HG03439 (cell line): ENCODE results near the gene RFT1.

ENCODE experiments used
- ATAC-seq: cut with Tn5 transposase; IDR thresholded peaks from one replicate; pipeline ENCODE4 v1.9.1; 2021; ENCODE audit warnings: mild to moderate bottlenecking, moderate library complexity; ENCODE audit not compliant: unreplicated experiment

RFT1 gene

DNA sequence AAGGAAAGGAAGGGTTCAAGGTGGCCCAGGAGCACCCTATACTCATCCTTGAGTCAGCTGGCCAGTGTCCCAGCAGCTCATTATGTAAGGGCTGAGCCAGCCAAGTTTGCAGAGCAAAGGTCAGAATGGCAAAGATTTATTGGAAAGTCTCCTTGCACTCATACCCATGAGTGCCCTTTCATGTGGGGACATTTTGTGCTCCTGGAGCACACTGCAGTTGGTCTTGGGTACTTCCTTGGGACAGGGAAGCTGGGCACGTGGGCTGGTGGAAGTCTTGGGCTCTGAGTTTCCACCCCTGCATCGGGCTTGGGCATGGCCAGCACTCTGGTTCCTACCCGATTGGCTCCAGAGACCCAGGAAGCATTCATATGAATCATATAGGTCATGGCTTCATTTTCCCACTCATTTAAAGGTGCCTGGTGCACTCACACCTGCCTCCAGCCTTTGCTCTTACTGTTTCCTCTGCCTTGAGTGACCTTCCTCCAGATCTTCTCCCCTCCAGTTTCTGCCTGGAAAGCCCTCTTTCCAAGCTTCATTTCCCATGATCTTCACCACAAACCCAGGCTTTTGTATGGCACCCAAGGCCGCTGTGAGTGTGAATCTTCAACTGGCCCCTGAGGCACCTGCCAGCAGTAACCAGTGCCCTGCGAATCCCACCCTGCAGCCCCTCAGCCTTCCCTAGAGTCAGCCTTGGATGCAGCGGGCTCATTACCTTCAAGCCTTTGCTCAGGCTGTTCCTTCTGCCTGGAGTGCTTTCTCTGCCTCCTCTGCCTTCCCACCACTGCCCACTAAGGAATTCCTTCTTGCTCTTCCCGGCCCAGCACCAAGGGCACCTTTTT, 20.2 kb upstream of the RFT1 start:
- ATAC-seq = no peak

DNA sequence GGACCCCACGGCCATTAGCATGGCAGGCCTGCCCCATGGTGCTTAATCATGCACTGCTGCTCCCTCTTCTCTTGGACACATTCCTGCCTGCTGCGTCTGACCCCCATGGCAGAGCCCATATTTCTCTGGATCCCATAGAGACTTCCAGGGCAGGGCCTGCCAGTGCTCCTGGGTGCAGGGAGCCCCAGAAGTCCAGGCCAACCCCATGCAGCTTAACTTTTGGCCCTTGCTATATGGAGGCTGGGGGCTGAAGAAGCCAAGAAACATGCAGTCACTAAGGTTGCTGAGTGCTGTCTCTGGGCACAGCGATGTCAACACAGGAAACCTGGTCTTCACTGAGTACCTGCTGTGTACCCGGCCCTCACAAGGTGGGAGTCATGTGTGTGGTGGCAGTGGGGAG, 19.5 kb upstream of the RFT1 start:
- no peak for ATAC-seq

DNA sequence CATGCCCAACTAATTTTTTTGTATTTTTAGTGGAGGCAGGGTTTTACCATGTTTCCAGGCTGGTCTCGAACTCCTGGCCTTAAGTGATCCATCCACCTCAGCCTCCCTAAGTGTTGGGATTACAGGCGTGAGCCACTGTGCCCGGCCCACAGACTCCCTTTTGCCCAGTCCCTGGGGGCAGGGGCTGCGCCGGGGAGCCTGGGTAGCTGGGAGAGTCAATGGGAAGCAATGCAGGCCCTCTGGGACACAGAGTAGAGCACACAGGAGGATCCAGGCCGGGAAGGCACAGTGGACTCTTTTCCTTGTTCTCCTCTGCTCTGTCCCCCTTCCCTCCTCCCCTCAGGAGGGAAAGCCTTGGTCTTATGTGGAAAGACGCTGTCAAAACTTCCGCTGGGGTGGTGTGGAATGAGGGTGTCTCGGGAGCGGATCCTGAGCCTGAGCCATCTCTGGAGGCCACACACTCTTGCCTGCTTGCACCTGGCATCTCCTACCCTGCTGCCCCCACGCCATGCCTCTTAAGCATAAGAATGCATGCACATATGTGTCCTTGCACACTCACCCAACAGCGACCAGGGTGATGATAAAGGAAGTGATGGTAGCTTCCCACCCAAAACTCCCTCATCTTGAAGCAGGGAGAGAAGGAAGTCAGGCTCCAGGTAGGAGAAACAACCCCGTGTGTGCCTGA, 18.9 kb upstream of the RFT1 start:
- ATAC-seq = no peak

DNA sequence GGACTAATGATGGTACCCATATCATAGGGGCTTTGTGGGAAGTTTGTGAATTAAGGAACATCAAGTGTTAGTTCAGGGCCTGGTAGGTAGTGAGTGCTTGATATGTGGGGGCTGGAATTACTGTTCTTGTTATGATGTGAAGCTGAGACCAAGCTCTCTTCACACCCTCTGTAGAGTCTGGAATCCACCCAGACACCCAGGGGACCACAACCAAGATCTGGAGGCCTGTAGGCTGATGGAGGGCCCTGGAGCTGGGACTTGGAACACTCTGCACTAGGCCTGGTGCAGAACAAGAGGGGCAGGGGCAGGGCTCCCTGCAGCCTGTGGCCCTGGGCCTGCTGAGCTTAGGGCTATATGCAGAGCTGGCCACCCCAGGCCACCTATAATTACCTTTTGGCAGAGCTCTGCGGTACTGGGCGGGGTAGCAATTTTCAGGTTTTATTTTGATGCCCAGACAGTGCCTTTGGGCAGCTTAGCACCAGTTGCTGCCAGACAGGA, 17.7 kb upstream of the RFT1 start:
- no peak for ATAC-seq

DNA sequence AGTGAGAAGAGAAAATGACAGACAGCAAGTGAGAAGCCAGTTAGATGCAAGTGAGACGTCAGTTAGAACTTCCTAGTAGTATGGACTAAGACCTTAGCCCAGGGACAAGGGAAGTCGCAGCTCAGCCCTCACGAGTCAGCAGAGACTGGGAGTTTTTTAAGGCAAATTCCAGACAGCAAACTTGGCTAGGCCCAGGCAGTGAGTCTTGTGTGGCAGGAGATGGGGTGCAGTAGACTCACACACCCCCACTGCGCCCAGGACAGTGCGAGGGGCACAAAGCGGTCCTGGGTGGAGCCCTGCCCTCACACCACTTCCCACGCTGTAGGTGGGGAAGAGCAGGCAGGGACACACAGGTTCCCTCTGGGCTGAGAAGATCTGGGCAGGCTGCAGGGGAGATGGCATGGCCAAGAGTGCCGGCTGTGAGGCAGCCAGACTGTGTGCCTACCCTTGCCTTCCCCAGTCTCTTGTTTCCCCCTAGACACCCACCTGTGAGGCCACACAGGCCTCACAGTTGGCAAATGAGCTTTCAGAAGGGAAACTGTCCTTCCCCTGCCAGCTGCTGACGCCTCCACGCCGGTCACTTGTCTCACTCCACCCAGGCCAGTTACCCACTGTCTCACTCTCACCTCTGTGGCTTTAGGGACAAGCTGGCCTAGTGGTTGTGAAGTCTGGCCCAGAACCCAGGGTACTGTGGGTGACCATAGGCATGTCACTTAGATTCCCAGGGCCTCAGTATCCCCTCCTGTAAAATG, 17.1 kb upstream of the RFT1 start:
- ATAC-seq = no peak

DNA sequence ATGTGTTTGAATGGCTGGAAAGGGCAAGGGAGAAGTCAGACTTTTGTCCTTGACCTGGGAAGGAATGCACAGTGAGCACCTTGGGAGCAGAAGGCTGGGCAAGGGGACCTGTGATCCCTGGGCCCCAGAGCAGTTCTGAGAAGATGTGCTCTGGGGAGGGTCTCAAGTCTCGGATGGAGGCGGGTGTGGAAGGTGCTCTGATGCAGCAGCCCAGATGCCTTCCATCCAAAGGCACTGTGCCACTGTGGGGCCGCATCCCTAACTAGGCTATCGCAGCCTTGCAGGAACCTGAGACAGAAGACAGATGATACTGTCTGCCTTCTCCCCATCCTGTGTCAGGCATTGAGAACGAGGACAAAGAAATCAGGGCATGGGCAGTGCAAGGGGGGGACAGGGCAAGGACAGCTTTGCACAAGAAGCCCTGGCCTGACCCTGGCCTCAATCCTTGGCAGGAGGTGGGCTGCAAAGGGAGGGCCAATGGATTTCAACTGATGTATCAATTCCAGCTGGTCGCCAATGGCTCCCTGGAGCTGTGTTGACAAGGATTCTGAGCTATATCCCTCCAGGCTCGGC, 16.2 kb upstream of the RFT1 start:
- no peak for ATAC-seq

DNA sequence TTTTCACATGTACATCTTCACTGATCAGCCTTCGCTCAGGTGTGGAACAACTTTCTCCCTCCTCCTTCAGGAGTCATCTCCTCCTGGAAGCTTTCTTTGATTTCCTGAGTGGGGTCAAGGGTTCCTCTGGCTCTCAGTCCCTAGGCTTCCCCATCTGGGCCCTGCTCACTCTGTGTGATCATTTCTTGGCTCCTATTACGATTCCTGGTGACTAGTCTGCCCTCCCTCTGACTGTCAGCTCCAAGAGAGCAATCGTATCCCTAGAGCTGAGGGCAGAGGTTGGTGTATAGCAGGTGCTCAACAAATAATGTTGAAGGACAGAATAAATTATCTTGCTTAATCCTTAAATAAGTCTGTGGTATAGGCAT, 15.5 kb upstream of the RFT1 start:
- ATAC-seq = no peak

DNA sequence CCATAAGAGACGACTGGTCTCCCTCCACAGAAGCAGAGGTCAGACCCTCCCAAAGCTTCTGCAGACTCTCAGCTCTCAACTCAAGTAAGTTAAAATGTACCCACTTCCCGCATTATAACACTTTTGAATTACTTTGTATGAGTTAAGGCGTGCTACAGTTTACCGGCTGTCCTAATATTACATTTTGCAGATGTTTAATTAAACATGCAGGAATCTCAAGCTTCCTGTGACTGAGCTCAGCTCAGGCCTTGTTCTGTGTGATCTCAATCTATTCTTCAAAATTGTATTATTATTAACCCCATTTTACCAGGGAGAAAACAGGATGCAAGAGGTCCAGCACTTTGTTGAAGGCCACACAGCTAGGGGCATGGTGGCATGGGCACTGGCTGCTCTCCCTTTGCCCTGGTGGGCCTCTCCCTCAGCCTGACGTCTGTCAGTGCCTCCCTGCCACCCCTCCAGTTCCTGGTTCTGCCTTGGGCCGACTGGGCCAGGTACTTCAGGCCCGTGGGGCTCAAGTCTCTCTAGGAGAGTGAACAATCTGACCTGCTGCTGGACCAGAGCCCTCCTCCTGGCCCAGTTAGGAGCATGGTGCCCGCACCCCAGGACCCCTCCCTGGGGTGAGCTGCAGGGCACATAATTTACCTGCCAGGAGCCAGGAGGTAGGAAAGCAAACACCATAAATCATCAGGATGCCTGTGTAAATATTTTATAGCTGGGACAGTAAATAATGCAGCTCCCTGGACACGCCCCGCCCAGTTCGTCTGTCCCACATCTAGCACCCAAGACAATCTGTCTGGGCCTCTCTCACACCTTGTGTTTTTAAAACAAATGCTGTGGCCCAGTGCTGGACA, 14.9 kb upstream of the RFT1 start:
- no peak for ATAC-seq

DNA sequence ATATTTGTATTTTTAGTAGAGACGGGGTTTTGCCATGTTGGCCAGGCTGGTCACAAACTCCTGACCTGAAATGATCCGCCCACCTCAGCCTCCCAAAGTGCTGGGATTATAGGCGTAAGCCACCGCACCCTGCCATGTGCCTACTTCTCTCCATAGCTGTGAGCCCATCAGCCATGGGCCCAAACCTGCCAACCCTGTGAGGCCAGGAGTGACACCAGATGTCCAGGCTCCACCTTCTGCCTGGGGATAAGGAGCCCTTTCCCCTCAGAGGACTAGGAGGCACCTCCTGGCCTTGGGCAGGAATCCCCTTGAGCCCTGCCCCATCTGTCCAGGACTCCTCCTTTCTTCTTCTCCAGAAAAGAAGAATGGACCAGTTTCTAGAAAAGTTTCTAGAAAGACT, 14.2 kb upstream of the RFT1 start:
- ATAC-seq = no peak

DNA sequence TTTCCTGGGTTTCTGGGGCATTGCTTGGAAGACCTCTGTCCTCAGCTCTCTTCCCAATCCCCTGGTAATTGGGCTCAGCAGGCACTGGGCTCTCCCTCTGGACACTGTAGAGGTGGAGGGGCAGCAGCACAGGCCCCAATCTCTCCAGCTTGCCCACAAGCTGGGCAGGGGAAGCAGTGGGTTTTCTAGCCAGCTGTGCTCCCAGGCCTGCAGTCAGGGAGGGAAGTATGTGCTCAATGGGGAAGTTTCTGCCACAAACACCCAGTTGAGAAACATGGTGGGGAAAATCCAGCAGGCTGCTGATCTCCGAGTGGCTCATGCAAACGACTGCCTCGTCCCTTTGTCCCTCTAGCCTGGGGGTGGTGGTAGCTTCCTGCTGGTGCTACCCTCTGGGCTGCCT, 12.8 kb upstream of the RFT1 start:
- ATAC-seq = no peak

DNA sequence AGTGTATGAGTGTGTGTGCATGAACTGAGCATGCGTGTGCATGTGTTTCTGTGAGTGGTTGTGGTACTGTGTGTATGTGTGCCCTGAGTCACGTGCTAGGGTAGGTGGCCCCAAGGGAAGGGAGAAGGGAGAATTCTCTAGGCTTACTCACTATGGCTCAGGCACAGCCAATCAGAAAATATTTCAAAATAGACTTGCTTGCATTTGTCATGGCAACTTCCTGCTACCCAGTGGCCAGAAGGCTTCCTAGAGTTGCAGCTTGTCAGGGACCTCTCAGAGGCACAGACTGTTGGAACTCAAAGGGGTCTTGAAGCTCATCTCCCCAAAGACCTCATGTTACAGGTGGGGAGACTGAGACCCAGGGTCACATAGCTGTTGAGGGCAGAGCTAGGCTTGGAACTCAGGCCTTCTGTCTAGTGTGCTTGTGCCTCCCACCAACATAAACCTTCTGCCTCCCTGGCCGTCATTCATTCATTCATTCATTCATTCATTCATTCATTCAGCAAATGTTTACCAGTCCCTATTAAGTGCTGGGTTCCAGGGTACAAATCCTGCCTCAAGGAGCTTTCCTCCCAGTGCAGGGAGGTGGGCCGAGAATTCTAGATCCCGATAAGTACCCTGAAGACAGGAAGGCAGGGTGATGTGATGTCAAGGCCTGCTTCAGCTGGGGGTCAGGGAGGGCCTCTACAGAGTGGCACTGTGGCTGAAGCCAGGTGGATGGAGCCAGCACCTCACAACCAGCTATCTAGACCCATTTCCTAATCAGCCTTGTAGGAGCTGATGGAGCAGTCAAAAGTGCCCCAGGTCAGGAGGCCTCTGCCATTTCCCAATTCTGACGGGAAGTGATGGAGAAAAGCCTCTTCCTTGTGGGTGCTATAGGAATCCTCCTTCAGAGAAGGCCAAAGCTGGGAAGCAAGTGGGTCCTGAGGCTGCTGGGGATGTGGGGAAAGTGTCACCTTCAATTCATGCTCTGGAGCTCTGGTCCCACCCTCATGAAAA, 10.9 kb upstream of the RFT1 start:
- ATAC-seq = no peak

DNA sequence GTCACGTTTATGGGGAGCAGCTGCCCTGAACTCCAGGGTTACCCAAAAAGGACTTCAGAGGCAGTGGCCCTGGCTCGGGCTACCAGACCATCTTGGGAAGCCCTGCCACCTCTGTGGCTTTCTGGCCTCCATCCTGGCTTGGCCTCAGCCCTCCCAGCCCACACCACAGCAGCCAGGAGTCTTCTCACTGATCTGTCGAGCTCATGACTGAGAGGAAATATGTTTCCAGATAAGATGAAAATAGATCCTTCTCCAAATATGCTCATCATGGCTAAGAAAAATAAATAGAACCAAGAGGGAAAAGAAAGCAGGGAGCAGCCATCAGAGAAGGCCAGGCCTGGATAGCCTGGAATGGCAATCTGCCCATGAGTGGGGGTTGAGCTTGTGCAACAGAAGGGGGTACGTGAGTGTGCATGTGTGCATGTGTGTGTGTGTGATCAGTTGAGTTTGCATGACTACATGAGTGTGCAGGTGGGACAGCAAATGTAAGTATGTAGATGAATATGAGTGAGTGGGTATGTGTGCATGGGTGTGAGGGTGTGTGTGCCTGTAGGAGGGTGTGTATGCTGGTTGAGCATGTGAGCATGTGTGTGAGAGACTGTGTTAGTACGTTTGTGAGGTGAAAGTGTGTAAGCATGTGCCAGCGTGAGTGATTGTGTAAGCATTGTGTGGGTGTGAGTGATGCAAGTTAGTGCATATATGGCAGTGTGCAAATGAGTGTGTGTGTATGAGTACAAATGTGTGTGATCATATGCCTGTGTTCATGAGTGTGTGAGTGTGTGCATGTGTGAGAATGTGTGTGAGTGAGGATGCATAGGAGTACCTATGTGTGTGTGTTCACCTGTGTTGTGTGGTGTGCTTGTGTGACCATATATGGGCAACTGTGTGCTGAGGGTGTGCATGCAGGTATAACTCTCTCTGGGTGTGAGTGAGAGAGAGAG, 9.9 kb upstream of the RFT1 start:
- no peak for ATAC-seq

DNA sequence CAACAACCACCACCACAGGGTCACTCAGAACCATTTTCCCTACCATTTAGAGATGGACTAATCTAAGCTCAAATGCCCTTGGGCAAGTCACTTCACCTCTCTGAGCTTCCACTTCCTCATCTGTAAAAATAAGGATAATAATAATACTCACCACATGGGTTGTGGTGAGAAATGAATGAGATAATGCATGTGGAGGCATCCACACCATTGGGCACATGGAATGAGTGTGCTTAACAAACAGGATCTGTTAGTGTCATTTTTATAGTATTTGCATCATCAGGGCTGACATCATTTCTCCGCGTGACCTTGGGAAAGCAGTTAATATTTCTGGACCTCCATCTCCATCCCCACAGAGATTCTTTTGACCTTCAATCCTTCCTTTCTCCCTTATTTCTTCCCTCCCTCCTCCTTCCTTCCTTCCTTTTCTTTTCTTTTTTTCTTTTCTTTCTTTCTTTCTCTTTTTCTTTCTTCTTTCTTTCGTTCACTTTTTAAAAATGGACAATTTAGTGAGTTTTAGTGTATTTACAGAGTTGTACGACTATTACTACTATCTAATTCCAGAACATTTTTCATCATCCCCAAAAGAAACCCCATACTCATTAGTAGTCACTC, 7.7 kb upstream of the RFT1 start:
- no peak for ATAC-seq

DNA sequence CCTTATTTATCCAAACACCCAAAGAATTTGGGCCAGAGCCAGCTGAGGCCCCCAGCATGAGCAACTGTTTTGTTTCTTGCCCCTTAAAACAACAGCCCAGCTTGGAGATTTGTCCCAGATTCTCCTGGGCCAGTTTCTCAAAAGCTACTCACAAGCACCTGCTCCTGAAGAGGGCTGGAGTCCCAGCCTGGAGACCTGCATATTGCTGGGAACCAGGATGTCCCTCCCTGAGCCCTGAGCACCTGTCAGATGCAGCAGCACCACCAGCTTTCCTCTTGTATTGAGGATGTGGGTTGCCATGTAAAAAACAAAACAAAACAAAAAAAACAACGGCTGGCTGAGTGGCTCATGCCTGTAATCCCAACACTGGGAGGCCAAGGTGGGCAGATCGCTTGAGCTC, 7.0 kb upstream of the RFT1 start:
- no peak for ATAC-seq

DNA sequence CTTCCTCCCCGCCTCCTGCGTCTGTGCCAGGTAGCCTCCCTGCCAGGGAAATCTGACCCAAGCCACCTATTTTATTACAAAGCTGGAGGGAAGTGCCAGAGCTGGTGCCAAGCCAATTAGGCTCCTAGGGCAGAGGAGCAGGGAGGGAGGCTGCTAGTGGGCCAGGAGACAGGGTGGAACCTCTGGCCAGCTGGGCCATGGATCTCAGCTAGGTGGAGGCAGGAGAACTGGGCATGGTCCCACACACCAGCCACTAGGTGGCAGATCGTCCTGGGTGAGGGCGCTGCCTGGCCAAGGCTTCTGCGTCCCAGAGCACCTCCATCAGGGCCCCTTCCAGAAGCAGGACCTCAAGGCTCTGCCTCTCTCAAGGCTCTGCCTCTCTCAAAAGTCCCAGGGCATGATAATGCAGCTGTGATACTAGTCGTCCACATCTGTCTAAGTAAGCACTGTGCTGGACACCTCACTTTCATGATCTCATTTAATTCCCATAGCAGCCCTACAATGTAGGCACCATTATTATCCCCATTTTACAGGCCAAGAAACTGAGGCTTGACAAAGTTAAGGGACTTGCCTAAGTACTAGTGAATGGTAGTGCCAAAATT, 4.5 kb upstream of the RFT1 start:
- peak; percentile 52 for ATAC-seq

DNA sequence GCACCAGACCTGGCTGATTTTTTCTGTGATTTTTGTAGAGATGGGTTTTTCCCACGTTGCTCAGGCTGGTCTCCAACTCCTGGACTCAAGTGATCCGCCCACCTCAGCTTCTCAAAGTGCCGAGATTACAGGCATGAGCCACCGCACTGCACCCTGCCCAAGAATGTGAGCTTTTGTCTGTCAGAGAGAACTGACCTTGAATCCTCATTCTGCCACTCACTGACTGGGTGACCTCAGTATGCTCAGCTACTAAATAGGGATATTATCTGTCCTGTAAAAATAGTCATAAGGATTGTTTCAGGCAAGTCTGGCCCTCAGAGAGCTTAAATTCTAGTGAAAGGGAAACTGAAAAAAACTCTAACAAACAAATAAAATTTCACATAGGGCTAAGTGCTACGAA, 2.1 kb upstream of the RFT1 start:
- no peak for ATAC-seq

DNA sequence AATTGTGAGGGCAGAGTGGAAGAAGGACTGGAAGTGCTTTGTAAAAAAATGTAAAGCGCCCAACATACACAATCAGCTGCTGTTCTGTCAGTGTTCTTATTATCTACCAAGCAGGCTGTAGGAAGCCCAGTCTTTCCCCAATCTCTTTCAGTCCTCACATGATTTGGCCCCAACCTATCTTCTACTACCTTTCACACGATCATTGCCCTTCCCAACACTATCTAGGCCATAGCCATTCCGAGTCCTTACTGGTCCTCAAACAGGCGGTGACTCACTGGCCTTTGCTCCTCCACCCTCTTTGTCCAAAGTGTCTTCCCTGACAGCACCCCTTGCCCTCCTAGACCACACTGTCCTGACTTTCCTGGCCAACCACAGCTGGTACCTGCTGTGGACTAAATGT, 861 bp upstream of the RFT1 start:
- ATAC-seq = no peak
